ENCODE data around the gene AXDND1.

Gene AXDND1, protein sequence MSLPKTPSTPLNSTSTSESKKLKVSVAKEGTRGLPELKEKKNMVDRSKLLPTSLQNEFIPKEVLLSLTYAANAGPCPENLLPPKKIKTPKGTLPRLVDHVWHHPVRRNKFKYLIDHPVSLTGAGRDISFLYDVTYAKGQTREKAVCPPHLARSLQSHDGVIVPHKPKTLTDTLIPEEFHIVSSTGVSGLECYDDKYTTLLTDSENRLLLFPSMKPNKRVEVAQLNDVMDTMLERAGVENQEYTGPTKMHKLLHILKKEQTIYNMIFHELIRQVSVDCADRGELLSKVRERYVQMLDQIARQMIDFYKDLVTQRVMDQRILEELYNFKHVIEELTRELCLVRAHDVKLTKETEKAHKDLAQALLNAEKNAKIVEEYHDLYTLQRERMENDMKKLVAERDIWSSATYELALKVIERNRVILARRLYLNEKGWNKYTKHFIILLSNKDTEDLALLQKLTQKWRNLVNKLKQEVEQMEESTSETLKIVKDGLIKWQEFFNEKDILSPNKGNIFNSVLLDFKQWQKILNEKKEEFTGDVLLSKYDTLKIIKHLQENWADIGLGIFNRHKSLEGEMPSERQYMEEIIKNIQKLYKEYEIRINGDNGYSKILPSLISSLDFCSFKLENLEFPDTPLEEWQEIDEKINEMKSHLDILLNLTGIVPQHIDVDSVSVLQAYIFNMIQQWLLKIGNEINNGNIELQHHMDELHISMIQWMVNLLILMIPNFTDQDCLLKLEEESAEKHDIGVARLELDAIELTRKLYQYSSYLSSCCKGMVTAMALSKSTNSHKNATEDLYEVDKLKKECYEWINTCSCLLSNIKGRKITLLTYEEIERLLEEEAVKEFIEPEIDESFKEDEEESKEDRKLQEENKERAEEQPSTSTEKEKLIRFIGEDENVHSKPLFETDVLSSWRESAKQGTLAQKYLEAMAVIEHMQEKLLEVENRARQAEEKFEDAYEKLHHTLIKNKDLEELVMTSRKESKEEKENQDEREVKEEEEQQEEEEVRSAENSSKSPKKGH

DNA sequence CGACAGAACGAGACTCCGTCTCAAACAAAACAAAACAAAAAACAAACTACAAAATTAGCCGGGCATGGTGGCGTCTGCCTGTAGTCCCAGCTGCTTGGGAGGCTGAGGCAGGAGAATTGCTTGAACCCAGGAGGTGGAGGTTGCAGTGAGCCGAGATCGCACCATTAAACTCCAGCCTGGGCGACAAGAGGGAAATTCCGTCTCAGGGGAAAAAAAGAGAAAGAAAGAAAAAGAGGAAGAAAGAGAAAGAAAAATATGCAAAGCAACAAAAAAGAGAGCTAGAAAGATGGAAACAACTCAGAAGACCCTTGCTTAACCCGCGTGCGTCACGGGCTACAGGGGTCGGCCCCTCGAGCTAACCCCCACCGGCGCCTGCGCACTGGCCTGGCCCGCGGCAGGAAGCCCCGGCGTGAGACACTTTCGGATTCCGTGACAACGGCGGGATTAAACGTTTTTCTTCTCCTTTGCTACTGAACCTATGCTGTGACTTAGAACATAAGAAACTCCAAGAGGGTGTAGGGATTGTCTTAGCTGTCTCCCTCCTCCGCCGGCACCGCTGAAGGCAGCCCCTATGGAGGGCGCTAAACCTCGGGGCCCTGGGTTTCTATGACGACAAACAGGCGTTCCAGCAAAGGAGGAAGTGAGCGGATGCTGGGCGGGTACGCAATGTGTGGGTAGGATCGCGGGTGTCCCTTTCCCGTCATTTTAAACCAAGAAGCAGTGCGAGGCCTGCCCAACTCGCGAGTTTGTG lies at the start of gene AXDND1:
AXDND1 (plus strand) TSS at position 630 of the 751 bp plus-strand sequence. CDS start 539 bp downstream, outside the sequence.
- no peak for TF ChIP-seq CTCF (IDR thresholded peaks at IDR 0.05; ENCODE audit: borderline replicate concordance, insufficient read depth, low read depth, low read length)

DNA sequence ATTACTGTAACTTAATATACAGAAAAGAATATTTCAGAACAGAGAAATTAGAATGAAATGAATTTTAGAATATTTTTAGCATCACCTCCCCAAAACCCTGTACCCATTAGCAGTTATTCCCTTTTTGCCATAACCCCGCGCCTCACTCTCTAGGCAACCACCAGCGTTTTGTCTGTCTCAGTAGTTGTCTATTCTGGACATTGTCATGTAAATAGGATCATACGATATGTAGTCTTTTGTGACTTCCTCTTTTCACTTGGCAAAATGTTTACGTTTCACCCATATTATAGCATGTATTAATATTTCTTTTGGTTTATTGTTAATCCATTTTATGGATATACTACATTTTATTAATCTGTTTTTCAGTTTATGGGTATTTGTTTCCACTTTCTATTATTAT lies 47.3 kb upstream of the AXDND1 start:
- H3K4me3 ChIP-seq (ENCODE audit: low read depth, low read length) = no peak overlapping the region
- no peak for TF ChIP-seq CTCF (IDR thresholded peaks at IDR 0.05; ENCODE audit: borderline replicate concordance, insufficient read depth, low read depth, low read length)

More for the DNA sequence above, at the start of gene AXDND1:
- H3K4me3 ChIP-seq (ENCODE audit: low read depth, low read length) = peak within 1 kb of the TSS; percentile 68

DNA sequence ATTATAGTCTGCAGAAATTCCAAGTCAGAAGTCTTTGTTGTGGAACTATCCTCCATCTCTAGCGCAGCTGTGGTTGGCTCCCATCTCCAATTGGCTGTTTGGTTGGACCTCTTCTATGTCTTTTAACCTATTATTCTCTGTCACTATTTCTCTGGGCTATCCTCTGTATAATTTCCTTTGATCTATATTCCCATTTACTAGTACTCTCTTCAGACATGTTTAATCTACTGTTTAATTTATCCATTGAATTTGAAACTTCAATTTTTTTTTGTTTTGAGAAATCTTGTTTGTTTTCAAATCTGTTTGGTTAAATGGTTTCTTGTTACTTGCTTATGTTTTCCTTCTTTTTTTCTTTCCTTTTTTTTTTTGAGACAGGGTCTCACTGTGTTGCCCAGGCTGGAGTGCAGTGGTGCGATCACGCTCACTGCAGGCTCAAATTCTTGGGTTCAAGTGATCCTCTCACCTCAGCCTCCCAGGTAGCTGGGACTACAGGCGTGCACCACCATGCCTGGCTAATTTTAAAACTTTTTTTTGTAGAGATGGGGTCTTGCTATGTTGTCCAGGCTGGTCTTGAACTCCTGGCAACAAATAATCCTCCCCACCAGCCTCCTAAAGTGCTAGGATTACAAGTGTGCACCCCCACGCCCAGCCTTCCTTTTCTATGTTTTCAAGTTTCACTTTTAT lies 44.1 kb upstream of the AXDND1 start:
- no peak overlapping the region for H3K4me3 ChIP-seq (ENCODE audit: low read depth, low read length)
- no peak for TF ChIP-seq CTCF (IDR thresholded peaks at IDR 0.05; ENCODE audit: borderline replicate concordance, insufficient read depth, low read depth, low read length)

GRCh38 chr1:179322557-179322956 lies 43.2 kb upstream of the AXDND1 start:
- TF ChIP-seq CTCF (IDR thresholded peaks at IDR 0.05; ENCODE audit: borderline replicate concordance, insufficient read depth, low read depth, low read length) = no peak
- H3K4me3 ChIP-seq (ENCODE audit: low read depth, low read length) = no peak overlapping the region

DNA sequence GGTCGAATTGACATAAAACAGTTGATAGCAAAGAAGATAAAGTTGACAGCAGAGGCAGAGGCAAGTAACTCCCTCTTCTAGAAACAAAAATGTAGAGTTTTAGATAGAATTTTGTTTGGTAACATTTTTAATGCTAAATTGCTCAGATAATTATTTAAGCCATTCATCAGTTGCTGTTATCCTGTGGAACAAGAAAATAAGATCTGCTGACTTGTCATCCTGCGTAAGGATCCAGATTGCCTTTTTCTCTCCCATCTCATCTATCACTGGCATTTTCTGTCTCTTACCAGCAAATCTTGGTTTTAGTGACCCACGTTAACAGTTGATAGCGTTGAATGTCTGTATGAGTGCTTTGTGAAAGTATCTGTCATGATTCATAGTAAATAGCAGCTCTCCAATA lies 42.3 kb upstream of the AXDND1 start:
- no peak overlapping the region for H3K4me3 ChIP-seq (ENCODE audit: low read depth, low read length)
- TF ChIP-seq CTCF (IDR thresholded peaks at IDR 0.05; ENCODE audit: borderline replicate concordance, insufficient read depth, low read depth, low read length) = no peak

DNA sequence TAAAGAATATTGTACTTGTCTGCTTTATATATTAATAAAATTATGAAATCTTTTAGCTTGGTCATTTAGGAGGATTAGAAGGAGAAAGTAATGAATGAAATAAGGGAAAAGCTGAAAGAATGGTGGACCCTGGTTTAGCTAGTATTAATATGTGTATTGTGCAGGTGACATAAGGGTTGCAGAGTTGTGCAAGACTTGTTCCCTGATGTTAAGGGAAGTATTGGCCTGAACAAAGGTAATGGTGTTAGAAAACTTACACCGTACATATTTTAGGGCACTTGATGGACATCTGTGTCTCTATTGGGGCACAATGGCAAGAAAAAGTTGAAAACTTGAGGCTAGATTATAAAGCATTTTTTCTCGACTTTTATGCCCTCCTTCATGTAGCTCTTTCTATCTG lies 39.9 kb upstream of the AXDND1 start:
- H3K4me3 ChIP-seq (ENCODE audit: low read depth, low read length) = no peak overlapping the region
- TF ChIP-seq CTCF (IDR thresholded peaks at IDR 0.05; ENCODE audit: borderline replicate concordance, insufficient read depth, low read depth, low read length) = no peak
